Measurements from ENCODE around the gene MRTFA.

Gene MRTFA

GRCh38 chr22:40408718-40409612 is 227.6 kb downstream of the MRTFA start:
- ChIA-PET CTCF (no interaction called here), POLR2A (interaction anchor here (1.1 to 1.4 kb wide), 3 partner anchors 11 to 243 kb away, joined by 3 to 4 read pairs (median 3); no protein-coding TSS in a partner anchor)
- TF ChIP-seq CTBP1 (IDR thresholded peaks at IDR 0.05; ENCODE audit: borderline replicate concordance) (no peak), BHLHE40 (IDR thresholded peaks at IDR 0.05; ENCODE audit: borderline replicate concordance) (no peak), FOXA1 (IDR thresholded peaks at IDR 0.05) (no peak), ZNF384 (IDR thresholded peaks at IDR 0.05) (no peak), PKNOX1 (IDR thresholded peaks at IDR 0.05) (no peak), ARNT (IDR thresholded peaks at IDR 0.05) (no peak), SP1 (IDR thresholded peaks at IDR 0.05) (no peak), LEF1 (IDR thresholded peaks at IDR 0.05; ENCODE audit: borderline replicate concordance) (no peak), HDGF (IDR thresholded peaks at IDR 0.05; ENCODE audit: borderline replicate concordance) (no peak), FOXK2 (IDR thresholded peaks at IDR 0.05) (no peak)
- no peak for DNase-seq (ENCODE audit: extremely low spot score)

- DNase-seq (ENCODE audit: extremely low spot score), result no peak
- ChIA-PET CTCF (no interaction called here), POLR2A (no interaction called here)
- no peak for TF ChIP-seq NFRKB (IDR thresholded peaks at IDR 0.05)
- no peak for TF ChIP-seq HDGF (IDR thresholded peaks at IDR 0.05; ENCODE audit: borderline replicate concordance)
- TF ChIP-seq ZNF384 (IDR thresholded peaks at IDR 0.05), result no peak
- TF ChIP-seq ARNT (IDR thresholded peaks at IDR 0.05), result no peak
- TF ChIP-seq FOXA1 (IDR thresholded peaks at IDR 0.05), result no peak
Observed at GRCh38 chr22:40407831-40408717, 228.4 kb downstream of the MRTFA start.

- CTCF ChIA-PET, result no interaction called here
- TF ChIP-seq LEF1 (IDR thresholded peaks at IDR 0.05; ENCODE audit: borderline replicate concordance) (no peak), SP1 (IDR thresholded peaks at IDR 0.05) (no peak), L3MBTL2 (conservative IDR thresholded peaks at IDR 0.05) (no peak), HDGF (IDR thresholded peaks at IDR 0.05; ENCODE audit: borderline replicate concordance) (no peak), BHLHE40 (IDR thresholded peaks at IDR 0.05; ENCODE audit: borderline replicate concordance) (no peak), FOXM1 (IDR thresholded peaks at IDR 0.05; ENCODE audit: borderline replicate concordance) (no peak), CTBP1 (IDR thresholded peaks at IDR 0.05; ENCODE audit: borderline replicate concordance) (no peak), ARNT (IDR thresholded peaks at IDR 0.05) (no peak), TARDBP (IDR thresholded peaks at IDR 0.05) (no peak), ELF4 (IDR thresholded peaks at IDR 0.05) (no peak), NFRKB (IDR thresholded peaks at IDR 0.05) (no peak), ZNF384 (IDR thresholded peaks at IDR 0.05) (no peak), FOXK2 (IDR thresholded peaks at IDR 0.05) (no peak)
- POLR2A ChIA-PET, result no interaction called here
- no peak for DNase-seq (ENCODE audit: extremely low spot score)
Observed at GRCh38 chr22:40407021-40407761, 229.3 kb downstream of the MRTFA start.

GRCh38 chr22:40406063-40406890 is 230.2 kb downstream of the MRTFA start:
- TF ChIP-seq SUZ12 (IDR thresholded peaks at IDR 0.05) (no peak), BHLHE40 (IDR thresholded peaks at IDR 0.05; ENCODE audit: borderline replicate concordance) (no peak), ELF4 (IDR thresholded peaks at IDR 0.05) (no peak), FOXM1 (IDR thresholded peaks at IDR 0.05; ENCODE audit: borderline replicate concordance) (no peak), ZNF384 (IDR thresholded peaks at IDR 0.05) (no peak), HDGF (IDR thresholded peaks at IDR 0.05; ENCODE audit: borderline replicate concordance) (no peak)
- no peak for DNase-seq (ENCODE audit: extremely low spot score)
- POLR2A ChIA-PET, result interaction anchor here (0.9 kb wide), 1 partner anchor 245 kb away, joined by 3 read pairs; no protein-coding TSS in a partner anchor
- CTCF ChIA-PET, result no interaction called here

GRCh38 chr22:40405178-40406062 is 231.1 kb downstream of the MRTFA start:
- POLR2A ChIA-PET, result interaction anchor here (0.9 kb wide), 1 partner anchor 246 kb away, joined by 3 read pairs; no protein-coding TSS in a partner anchor
- DNase-seq (ENCODE audit: extremely low spot score), result no peak
- no peak for TF ChIP-seq HDGF (IDR thresholded peaks at IDR 0.05; ENCODE audit: borderline replicate concordance)
- no peak for TF ChIP-seq CTBP1 (IDR thresholded peaks at IDR 0.05; ENCODE audit: borderline replicate concordance)
- TF ChIP-seq NFRKB (IDR thresholded peaks at IDR 0.05), result no peak
- no peak for TF ChIP-seq ZNF384 (IDR thresholded peaks at IDR 0.05)
- no peak for TF ChIP-seq PKNOX1 (IDR thresholded peaks at IDR 0.05)
- TF ChIP-seq FOXM1 (IDR thresholded peaks at IDR 0.05; ENCODE audit: borderline replicate concordance), result no peak
- no peak for TF ChIP-seq BHLHE40 (IDR thresholded peaks at IDR 0.05; ENCODE audit: borderline replicate concordance)
- no peak for TF ChIP-seq FOXK2 (IDR thresholded peaks at IDR 0.05)
- CTCF ChIA-PET, result no interaction called here
